Neural progenitor cell (in vitro differentiated cells): ENCODE measurements around the gene TREM1. TPM values are rescaled to one million over a fixed set of nuclear protein-coding genes. Genes with fewer than 3 reads are reported as not detected.

Experiments
- DNase-seq: peaks from one replicate; pipeline ENCODE4 v3.0.0-alpha.2; 2016; ENCODE audit warnings: low spot score
- H2AFZ ChIP-seq: fragments of 200-600 bp; sonication (generic); replicated peaks from 2 replicates; pipeline ENCODE4 v1.6.1; 2016; ENCODE audit warnings: antibody characterized with exemption
- H3F3A ChIP-seq: fragments of 200-600 bp; sonication (generic); 2 replicates; pipeline ENCODE4 v1.6.1; 2016; ENCODE audit warnings: antibody characterized with exemption, low read depth
- H3K27ac ChIP-seq: fragments of 200-600 bp; sonication (generic); 2 replicates; pipeline ENCODE4 v1.5.1; 2016; ENCODE audit warnings: mild to moderate bottlenecking
- H3K27me3 ChIP-seq: fragments of 200-600 bp; sonication (generic); 2 replicates; pipeline ENCODE4 v1.6.1; 2016; ENCODE audit warnings: mild to moderate bottlenecking, moderate library complexity
- H3K36me3 ChIP-seq: fragments of 200-600 bp; sonication (generic); 2 replicates; pipeline ENCODE4 v1.5.1; 2016
- H3K4me1 ChIP-seq: fragments of 200-600 bp; sonication (generic); 2 replicates; pipeline ENCODE4 v1.6.1; 2016; ENCODE audit warnings: mixed run types
- H3K4me2 ChIP-seq: fragments of 200-600 bp; sonication (generic); 2 replicates; pipeline ENCODE4 v1.6.1; 2016
- H3K4me3 ChIP-seq: fragments of 200-600 bp; sonication (generic); 2 replicates; pipeline ENCODE4 v1.5.1; 2016
- H3K79me2 ChIP-seq: fragments of 200-600 bp; sonication (generic); 2 replicates; pipeline ENCODE4 v1.6.1; 2016; ENCODE audit warnings: low read depth
- H3K9ac ChIP-seq: fragments of 200-600 bp; sonication (generic); 2 replicates; pipeline ENCODE4 v1.6.1; 2016
- H3K9me3 ChIP-seq: fragments of 200-600 bp; sonication (generic); 2 replicates; pipeline ENCODE4 v1.5.1; 2016; ENCODE audit warnings: low read depth
- H4K20me1 ChIP-seq: fragments of 200-600 bp; sonication (generic); 2 replicates; pipeline ENCODE4 v1.6.1; 2016; ENCODE audit warnings: low read depth
- H3K27ac Mint-ChIP-seq: 3 replicates; pipeline ENCODE4 v1.8.0; 2021; ENCODE audit warnings: mixed read lengths
- H3K27me3 Mint-ChIP-seq: 2 replicates; pipeline ENCODE4 v1.8.0; 2022; ENCODE audit warnings: low read depth, mild to moderate bottlenecking, inconsistent platforms, moderate library complexity, mixed read lengths; ENCODE audit not compliant: insufficient read depth
- H3K36me3 Mint-ChIP-seq: 3 replicates; pipeline ENCODE4 v1.8.0; 2021; ENCODE audit warnings: mixed read lengths
- H3K4me1 Mint-ChIP-seq: 3 replicates; pipeline ENCODE4 v1.8.0; 2021; ENCODE audit warnings: mixed read lengths
- H3K4me3 Mint-ChIP-seq: 3 replicates; pipeline ENCODE4 v1.8.0; 2021; ENCODE audit warnings: mild to moderate bottlenecking, moderate library complexity, mixed read lengths
- H3K9me3 Mint-ChIP-seq: 3 replicates; pipeline ENCODE4 v1.8.0; 2020; ENCODE audit warnings: mixed read lengths
- EZH2 ChIP-seq: fragments of 200-600 bp; sonication (generic); IDR thresholded peaks from 2 replicates; pipeline ENCODE4 v1.6.1; 2017; ENCODE audit warnings: antibody characterized with exemption, mild to moderate bottlenecking, moderate library complexity
- EZH2phosphoT487 ChIP-seq: fragments of 200-600 bp; sonication (generic); IDR thresholded peaks from 2 replicates; pipeline ENCODE4 v1.6.1; 2017; ENCODE audit warnings: antibody characterized with exemption
- total RNA-seq: library from RNA; depleted of rRNA; stranded (reverse); fragments of >200 nt; gene quantifications from 2 replicates; pipeline ENCODE4 v1.2.3, GENCODE V29; 2015; ENCODE audit warnings: low replicate concordance
- TF ChIP-seq, protein P1 (sequence below): fragments of 200-600 bp; sonication (generic); IDR thresholded peaks from 2 replicates; pipeline ENCODE4 v1.5.1; 2017; ENCODE audit warnings: antibody characterized with exemption, mild to moderate bottlenecking

The TREM1 gene
- total RNA-seq, 1 donor from 2014 or later, result not detected

DNA sequence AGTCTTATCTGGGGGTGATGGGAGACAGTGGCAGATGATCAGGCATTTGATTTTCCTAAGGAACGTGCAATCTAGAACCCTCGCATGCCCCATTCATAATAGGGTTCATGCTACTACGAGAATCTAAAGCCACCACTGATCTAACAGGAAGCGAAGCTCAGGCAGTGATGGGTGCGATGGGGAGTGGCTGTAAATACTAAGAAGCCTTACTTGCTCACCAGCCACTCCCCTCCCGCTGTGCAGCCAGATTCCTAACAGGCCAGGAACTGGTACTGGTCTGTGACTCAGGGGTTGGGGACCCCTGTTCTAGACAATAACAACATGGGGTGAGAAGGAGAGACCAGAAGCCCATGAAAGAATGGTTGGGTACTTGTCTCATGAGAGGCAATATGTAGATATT lies 53.8 kb downstream of the TREM1 start:
- H3K9ac ChIP-seq, result no peak overlapping the region
- Mint-ChIP-seq H3K27ac (no peak overlapping the region), H3K36me3 (no peaks in the 10 kb centered on the region), H3K4me3 (no peak overlapping the region), H3K4me1 (no peaks in the 10 kb centered on the region), H3K9me3 (no peaks in the 10 kb centered on the region), H3K27me3 (peaks cover 15% of the 10 kb centered on the region)
- no peak overlapping the region for H3K27ac ChIP-seq
- no peaks in the 10 kb centered on the region for H3F3A ChIP-seq
- H3K4me1 ChIP-seq, result no peaks in the 10 kb centered on the region
- H3K36me3 ChIP-seq, result no peaks in the 10 kb centered on the region
- no peak overlapping the region for H2AFZ ChIP-seq
- H3K27me3 ChIP-seq, result no peaks in the 10 kb centered on the region
- TF ChIP-seq EZH2phosphoT487 (no peak), EZH2 (no peak)
- TF ChIP-seq, protein P1, sequence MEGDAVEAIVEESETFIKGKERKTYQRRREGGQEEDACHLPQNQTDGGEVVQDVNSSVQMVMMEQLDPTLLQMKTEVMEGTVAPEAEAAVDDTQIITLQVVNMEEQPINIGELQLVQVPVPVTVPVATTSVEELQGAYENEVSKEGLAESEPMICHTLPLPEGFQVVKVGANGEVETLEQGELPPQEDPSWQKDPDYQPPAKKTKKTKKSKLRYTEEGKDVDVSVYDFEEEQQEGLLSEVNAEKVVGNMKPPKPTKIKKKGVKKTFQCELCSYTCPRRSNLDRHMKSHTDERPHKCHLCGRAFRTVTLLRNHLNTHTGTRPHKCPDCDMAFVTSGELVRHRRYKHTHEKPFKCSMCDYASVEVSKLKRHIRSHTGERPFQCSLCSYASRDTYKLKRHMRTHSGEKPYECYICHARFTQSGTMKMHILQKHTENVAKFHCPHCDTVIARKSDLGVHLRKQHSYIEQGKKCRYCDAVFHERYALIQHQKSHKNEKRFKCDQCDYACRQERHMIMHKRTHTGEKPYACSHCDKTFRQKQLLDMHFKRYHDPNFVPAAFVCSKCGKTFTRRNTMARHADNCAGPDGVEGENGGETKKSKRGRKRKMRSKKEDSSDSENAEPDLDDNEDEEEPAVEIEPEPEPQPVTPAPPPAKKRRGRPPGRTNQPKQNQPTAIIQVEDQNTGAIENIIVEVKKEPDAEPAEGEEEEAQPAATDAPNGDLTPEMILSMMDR, result no peak
- H4K20me1 ChIP-seq, result no peaks in the 10 kb centered on the region
- H3K79me2 ChIP-seq, result no peaks in the 10 kb centered on the region
- DNase-seq, result no peak
- no peak overlapping the region for H3K4me2 ChIP-seq
- no peaks in the 10 kb centered on the region for H3K9me3 ChIP-seq
- H3K4me3 ChIP-seq, result no peak overlapping the region

DNA sequence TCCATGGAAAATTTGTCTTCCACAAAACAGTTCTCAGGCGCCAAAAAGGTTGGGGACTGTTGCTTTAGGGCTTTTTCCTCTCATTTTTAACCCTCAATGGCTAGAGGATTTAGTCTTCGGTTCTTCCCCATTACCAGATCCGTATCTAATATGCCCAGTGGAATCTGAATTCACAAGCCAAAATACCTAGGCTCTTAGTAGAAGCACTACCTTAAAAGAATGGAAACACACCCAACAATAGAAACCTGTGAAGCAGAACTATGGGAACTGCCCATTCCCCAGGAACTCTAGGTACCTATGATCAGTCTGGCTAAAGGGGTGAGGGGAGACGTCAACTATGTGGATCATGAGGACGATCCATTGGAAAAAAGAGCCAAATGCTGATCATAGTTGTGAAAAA lies 55.2 kb downstream of the TREM1 start:
- Histone ChIP-seq H3K4me2 (no peak overlapping the region), H3F3A (no peaks in the 10 kb centered on the region), H3K36me3 (no peaks in the 10 kb centered on the region), H3K4me3 (no peak overlapping the region), H3K4me1 (no peaks in the 10 kb centered on the region), H4K20me1 (no peaks in the 10 kb centered on the region), H3K9me3 (no peaks in the 10 kb centered on the region), H3K27me3 (no peaks in the 10 kb centered on the region), H3K9ac (no peak overlapping the region), H3K79me2 (no peaks in the 10 kb centered on the region), H3K27ac (no peak overlapping the region), H2AFZ (no peak overlapping the region)
- H3K4me3 Mint-ChIP-seq, result no peak overlapping the region
- no peaks in the 10 kb centered on the region for H3K9me3 Mint-ChIP-seq
- TF ChIP-seq EZH2 (no peak), EZH2phosphoT487 (no peak)
- TF ChIP-seq, protein P1, result no peak
- no peak overlapping the region for H3K27ac Mint-ChIP-seq
- no peaks in the 10 kb centered on the region for H3K4me1 Mint-ChIP-seq
- H3K27me3 Mint-ChIP-seq, result peaks cover 12% of the 10 kb centered on the region
- DNase-seq, result no peak
- H3K36me3 Mint-ChIP-seq, result no peaks in the 10 kb centered on the region

DNA sequence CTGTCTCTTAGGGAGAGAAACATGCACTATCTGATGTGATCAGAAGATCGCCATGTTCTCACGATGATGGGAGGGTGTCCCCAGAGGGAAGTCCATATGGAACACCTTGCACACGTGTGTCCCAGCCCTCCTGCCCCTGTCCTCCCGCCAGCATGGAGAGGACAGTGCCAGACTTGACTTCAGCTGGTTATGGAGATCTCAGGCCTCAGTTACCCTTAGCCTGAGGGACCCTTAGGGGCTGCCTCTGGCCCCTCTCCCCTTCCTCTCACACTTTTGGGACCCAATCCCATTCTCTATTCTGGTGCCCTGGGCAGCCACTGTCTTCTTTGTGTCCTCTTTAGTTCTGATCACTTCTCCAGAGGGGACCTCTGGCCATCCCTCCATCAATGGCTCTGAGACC lies 56.8 kb downstream of the TREM1 start:
- peaks cover 10% of the 10 kb centered on the region for H3K27me3 Mint-ChIP-seq

More for the DNA sequence above, 56.8 kb downstream of the TREM1 start:
- H3K27ac Mint-ChIP-seq, result no peak overlapping the region
- Histone ChIP-seq H3F3A (no peaks in the 10 kb centered on the region), H3K9me3 (no peaks in the 10 kb centered on the region), H2AFZ (no peak overlapping the region), H3K4me3 (no peak overlapping the region), H3K9ac (no peak overlapping the region), H4K20me1 (no peaks in the 10 kb centered on the region), H3K36me3 (no peaks in the 10 kb centered on the region), H3K4me2 (no peak overlapping the region), H3K27ac (no peak overlapping the region), H3K79me2 (no peaks in the 10 kb centered on the region), H3K27me3 (no peaks in the 10 kb centered on the region), H3K4me1 (no peaks in the 10 kb centered on the region)
- H3K36me3 Mint-ChIP-seq, result no peaks in the 10 kb centered on the region
- TF ChIP-seq EZH2phosphoT487 (no peak), EZH2 (no peak)
- TF ChIP-seq, protein P1, result no peak
- no peak overlapping the region for H3K4me3 Mint-ChIP-seq
- no peaks in the 10 kb centered on the region for H3K9me3 Mint-ChIP-seq
- no peak for DNase-seq
- H3K4me1 Mint-ChIP-seq, result no peaks in the 10 kb centered on the region
